Measurements from ENCODE around the gene CBARP.

CBARP gene

GRCh38 chr19:1270213-1270853 lies 32.5 kb upstream of the CBARP start:
- peaks cover 47% of the 10 kb centered on the region for H3K36me3 Mint-ChIP-seq (ENCODE audit: low read depth)
- H3K9me3 Mint-ChIP-seq: no peaks in the 10 kb centered on the region
- H3K4me1 Mint-ChIP-seq (ENCODE audit: low read depth): peaks cover 73% of the 10 kb centered on the region
- no peaks in the 10 kb centered on the region for H3K27me3 Mint-ChIP-seq
- H3K4me3 Mint-ChIP-seq: peak overlapping the region; percentile 95
- peak overlapping the region; percentile 98 for H3K27ac Mint-ChIP-seq

DNA sequence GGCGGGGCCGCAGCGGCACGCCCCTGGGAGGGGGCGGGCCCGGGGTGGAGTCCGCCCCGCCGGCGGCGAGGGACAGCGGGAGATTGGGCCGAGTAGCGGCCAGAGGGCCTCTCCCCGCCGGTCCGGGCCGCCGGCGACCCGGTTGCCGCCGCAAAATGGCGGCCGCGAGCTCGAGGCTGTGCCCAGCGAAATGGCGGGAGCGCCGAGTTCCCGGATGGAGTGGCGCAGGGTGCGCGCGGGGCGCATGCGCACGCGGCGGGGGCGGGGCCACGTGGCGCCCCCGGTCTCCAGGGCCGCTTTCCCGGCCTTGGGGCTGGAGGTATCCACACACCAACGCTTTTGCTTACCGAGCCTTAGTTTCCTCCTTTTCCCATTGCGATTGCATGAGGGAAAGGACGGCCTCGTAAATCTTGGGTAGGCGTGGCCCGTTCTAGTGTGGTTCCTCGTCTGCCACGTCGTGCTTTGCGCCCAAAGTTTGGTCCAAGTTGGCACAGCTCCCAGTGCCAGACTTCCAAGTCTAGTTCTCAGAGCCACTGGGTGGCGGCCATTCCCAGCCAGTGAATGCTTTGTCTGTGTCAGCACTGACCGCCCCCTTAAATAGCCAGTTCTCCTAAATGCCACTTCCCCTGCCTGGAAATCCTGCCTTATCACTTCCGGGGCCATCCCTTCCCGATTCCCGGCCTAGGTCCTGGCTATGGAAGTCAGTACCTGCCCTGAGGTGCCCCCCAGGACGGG lies 31.8 kb upstream of the CBARP start:
- Mint-ChIP-seq H3K4me1 (ENCODE audit: low read depth) (peaks cover 78% of the 10 kb centered on the region), H3K36me3 (ENCODE audit: low read depth) (peaks cover 46% of the 10 kb centered on the region), H3K27me3 (no peaks in the 10 kb centered on the region)

DNA sequence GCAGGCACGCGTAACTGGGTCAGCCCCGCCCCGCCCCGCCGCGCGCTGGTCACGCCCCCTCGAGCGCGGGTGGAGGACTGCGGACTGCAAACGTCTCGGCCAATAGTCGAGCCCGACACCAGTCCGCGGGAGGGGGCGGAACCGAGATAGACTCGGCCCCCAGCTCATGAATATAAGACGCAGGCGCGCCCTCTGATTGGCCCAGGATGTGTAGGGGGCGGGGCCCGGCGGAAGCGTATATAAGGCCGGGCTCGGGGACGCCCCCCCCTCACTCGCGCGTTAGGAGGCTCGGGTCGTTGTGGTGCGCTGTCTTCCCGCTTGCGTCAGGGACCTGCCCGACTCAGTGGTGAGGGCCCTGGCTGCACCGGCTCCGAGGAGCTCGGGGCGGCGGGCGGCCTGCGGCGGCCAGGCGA lies 31.3 kb upstream of the CBARP start, which contains the start of gene CIRBP:
TSS of gene CIRBP (plus strand) at position 268 of the 413 bp plus-strand sequence. CDS start 1,602 bp downstream, outside the sequence.
- Mint-ChIP-seq H3K4me1 (ENCODE audit: low read depth) (peaks cover 81% of the 10 kb centered on the region), H3K36me3 (ENCODE audit: low read depth) (peaks cover 43% of the 10 kb centered on the region), H3K27ac (peak within 1 kb of the TSS; percentile 98), H3K9me3 (no peaks in the 10 kb centered on the region), H3K4me3 (peak within 1 kb of the TSS; percentile 95), H3K27me3 (no peaks in the 10 kb centered on the region)

More for the DNA sequence above, 31.8 kb upstream of the CBARP start:
- H3K4me3 Mint-ChIP-seq: peak overlapping the region; percentile 95
- H3K27ac Mint-ChIP-seq: peak overlapping the region; percentile 98
- H3K9me3 Mint-ChIP-seq: no peaks in the 10 kb centered on the region

GRCh38 chr19:1268226-1269064 lies 30.6 kb upstream of the CBARP start:
- H3K9me3 Mint-ChIP-seq: no peaks in the 10 kb centered on the region
- peaks cover 37% of the 10 kb centered on the region for H3K36me3 Mint-ChIP-seq (ENCODE audit: low read depth)

GRCh38 chr19:1267477-1268225 lies 29.8 kb upstream of the CBARP start:
- Mint-ChIP-seq H3K4me1 (ENCODE audit: low read depth) (peaks cover 78% of the 10 kb centered on the region), H3K27ac (peak overlapping the region; percentile 86), H3K27me3 (no peaks in the 10 kb centered on the region), H3K4me3 (peak overlapping the region; percentile 66), H3K9me3 (no peaks in the 10 kb centered on the region), H3K36me3 (ENCODE audit: low read depth) (peaks cover 33% of the 10 kb centered on the region)

More at GRCh38 chr19:1268226-1269064, 30.6 kb upstream of the CBARP start:
- Mint-ChIP-seq H3K27ac (peak overlapping the region; percentile 86), H3K27me3 (no peaks in the 10 kb centered on the region), H3K4me3 (peak overlapping the region; percentile 75), H3K4me1 (ENCODE audit: low read depth) (peaks cover 78% of the 10 kb centered on the region)

GRCh38 chr19:1266916-1267476 lies 29.2 kb upstream of the CBARP start:
- no peaks in the 10 kb centered on the region for H3K9me3 Mint-ChIP-seq
- H3K27me3 Mint-ChIP-seq: no peaks in the 10 kb centered on the region
- H3K4me3 Mint-ChIP-seq: peak overlapping the region; percentile 66
- H3K4me1 Mint-ChIP-seq (ENCODE audit: low read depth): peaks cover 76% of the 10 kb centered on the region
- H3K27ac Mint-ChIP-seq: peak overlapping the region; percentile 76
- peaks cover 27% of the 10 kb centered on the region for H3K36me3 Mint-ChIP-seq (ENCODE audit: low read depth)

- Mint-ChIP-seq H3K27ac (peak overlapping the region; percentile 71), H3K9me3 (no peaks in the 10 kb centered on the region), H3K36me3 (ENCODE audit: low read depth) (peaks cover 20% of the 10 kb centered on the region), H3K27me3 (no peaks in the 10 kb centered on the region), H3K4me1 (ENCODE audit: low read depth) (peaks cover 76% of the 10 kb centered on the region), H3K4me3 (peak overlapping the region; percentile 57)
Observed at GRCh38 chr19:1266129-1266915, 28.5 kb upstream of the CBARP start.

DNA sequence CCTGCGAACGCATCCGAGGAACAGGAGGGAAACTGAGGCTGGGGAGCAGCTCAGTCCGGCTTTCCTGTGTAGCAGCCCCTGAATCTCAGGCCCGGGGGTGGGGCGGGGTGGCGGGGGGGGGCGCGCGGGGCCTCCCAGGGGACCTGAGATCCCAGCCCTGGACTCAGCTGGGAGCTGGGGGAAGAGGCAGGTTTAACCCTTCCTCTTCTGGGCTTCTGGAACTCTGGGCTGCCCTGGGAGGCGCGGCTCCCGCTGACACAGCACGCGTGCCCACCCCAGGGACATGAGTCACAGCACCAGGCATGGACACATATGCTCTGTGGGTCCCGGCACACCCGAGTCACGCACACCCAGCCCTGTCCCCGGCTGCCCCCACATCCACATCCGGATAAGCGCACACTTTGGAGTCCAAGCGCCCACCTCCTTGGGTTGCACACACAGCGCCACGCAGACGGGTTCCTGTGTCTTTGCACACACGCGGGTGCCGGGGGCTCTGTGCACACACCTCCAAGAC lies 27.9 kb upstream of the CBARP start:
- Mint-ChIP-seq H3K27me3 (no peaks in the 10 kb centered on the region), H3K4me3 (peak overlapping the region; percentile 57), H3K27ac (peak overlapping the region; percentile 71), H3K9me3 (no peaks in the 10 kb centered on the region), H3K4me1 (ENCODE audit: low read depth) (peaks cover 70% of the 10 kb centered on the region), H3K36me3 (ENCODE audit: low read depth) (peaks cover 13% of the 10 kb centered on the region)

GRCh38 chr19:1264801-1265614 lies 27.2 kb upstream of the CBARP start:
- no peaks in the 10 kb centered on the region for H3K27me3 Mint-ChIP-seq
- no peak overlapping the region for H3K27ac Mint-ChIP-seq
- H3K9me3 Mint-ChIP-seq: no peaks in the 10 kb centered on the region
- H3K4me1 Mint-ChIP-seq (ENCODE audit: low read depth): peaks cover 67% of the 10 kb centered on the region
- peaks cover 7% of the 10 kb centered on the region for H3K36me3 Mint-ChIP-seq (ENCODE audit: low read depth)
- H3K4me3 Mint-ChIP-seq: peak overlapping the region; percentile 52

DNA sequence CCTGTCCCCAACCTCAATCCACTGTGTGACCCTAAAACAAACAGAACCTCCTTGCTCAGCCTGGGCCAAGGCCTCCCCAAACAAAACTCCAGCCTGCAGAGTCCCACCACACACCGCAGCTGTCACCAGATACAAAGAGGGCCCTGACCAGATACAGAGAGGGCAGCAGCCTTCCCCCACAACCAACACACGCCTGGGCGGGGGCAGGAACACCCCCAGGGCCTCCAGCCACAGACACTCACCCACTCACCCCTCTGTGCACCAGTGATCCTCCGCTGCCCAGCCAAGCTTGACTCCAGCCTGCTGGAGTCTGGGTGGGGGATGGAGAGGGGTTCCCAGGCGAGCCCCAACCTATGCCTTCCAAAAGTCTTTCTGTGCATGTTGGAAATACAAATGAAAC lies 25.4 kb upstream of the CBARP start:
- Mint-ChIP-seq H3K36me3 (ENCODE audit: low read depth) (peaks cover 3% of the 10 kb centered on the region), H3K27me3 (no peaks in the 10 kb centered on the region), H3K27ac (peak overlapping the region; percentile 61), H3K9me3 (no peaks in the 10 kb centered on the region), H3K4me1 (ENCODE audit: low read depth) (peaks cover 74% of the 10 kb centered on the region), H3K4me3 (peak overlapping the region; percentile 74)

DNA sequence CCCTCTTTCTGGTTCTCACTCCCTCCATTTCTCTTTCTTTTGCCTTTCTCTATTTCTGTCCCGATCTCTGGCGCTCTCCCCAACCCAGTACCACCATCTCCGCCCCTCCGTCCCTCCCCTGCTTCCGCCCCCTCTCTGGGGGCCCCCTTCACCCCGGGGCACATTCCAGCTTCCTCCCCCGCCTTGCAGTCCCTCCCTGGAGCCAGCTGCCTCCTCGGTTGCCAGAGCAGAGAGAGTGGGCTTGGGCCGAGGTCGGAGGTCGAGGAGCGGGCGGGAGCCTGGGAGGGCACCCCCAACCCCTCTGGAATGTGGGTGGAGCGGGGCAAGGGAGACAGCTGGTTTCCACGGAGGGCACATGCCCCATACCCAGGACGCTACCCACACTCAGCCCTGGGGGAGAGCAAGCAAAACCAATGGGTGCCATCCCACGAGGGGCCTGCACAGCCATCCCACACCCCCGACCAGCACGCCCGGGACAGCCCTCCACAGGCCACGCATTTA lies 24.9 kb upstream of the CBARP start:
- no peaks in the 10 kb centered on the region for H3K27me3 Mint-ChIP-seq

GRCh38 chr19:1261798-1262622 lies 24.2 kb upstream of the CBARP start:
- Mint-ChIP-seq H3K4me3 (peak overlapping the region; percentile 97), H3K4me1 (ENCODE audit: low read depth) (peaks cover 73% of the 10 kb centered on the region)

More for the DNA sequence above, 24.9 kb upstream of the CBARP start:
- no peaks in the 10 kb centered on the region for H3K9me3 Mint-ChIP-seq
- H3K4me1 Mint-ChIP-seq (ENCODE audit: low read depth): peaks cover 74% of the 10 kb centered on the region
- peak overlapping the region; percentile 52 for H3K27ac Mint-ChIP-seq
- peaks cover 6% of the 10 kb centered on the region for H3K36me3 Mint-ChIP-seq (ENCODE audit: low read depth)
- H3K4me3 Mint-ChIP-seq: peak overlapping the region; percentile 74

More at GRCh38 chr19:1261798-1262622, 24.2 kb upstream of the CBARP start:
- no peaks in the 10 kb centered on the region for H3K27me3 Mint-ChIP-seq
- H3K36me3 Mint-ChIP-seq (ENCODE audit: low read depth): peaks cover 10% of the 10 kb centered on the region
- H3K9me3 Mint-ChIP-seq: no peaks in the 10 kb centered on the region
- peak overlapping the region; percentile 93 for H3K27ac Mint-ChIP-seq
